HepG2 (cell line): Measurements from ENCODE around the gene SMARCA4. TPM values are rescaled to one million over a fixed set of nuclear protein-coding genes. Genes with fewer than 3 reads are reported as not detected.
A peak's percentile ranks its signal among the peaks of the same experiment; 100 is the strongest.

Experiments used
- ATAC-seq: fragments of 200-7000 bp; cut with Tn5 transposase; 3 replicates; pipeline ENCODE4 v1.9.1; 2020; ENCODE audit warnings: mild to moderate bottlenecking, moderate library complexity
- BruUV-seq: library from RNA; stranded (reverse); fragments of 400-500 nt; replicated peaks from 2 replicates; lab custom pipeline; 2021; lab: Mats Ljungman, UMichigan
- CTCF ChIA-PET: fragments of 300-600 bp; formaldehyde crosslinking; extraction: SDS; loops from one replicate; lab custom pipeline; 2021; ENCODE audit warnings: low total read pairs, inconsistent platforms, low intra/inter-chr PET ratio; lab: Yijun Ruan, JAX
- POLR2A ChIA-PET: fragments of 350-600 bp; sonication (Branson Sonifier 250); formaldehyde crosslinking; loops from one replicate; lab custom pipeline; 2020; ENCODE audit warnings: antibody characterized with exemption, inconsistent platforms; lab: Yijun Ruan, JAX
- DNase-seq: peaks from one replicate; pipeline ENCODE4 v3.0.0-alpha.2; 2015; ENCODE audit warnings: low spot score
- FAIRE-seq: peaks from 3 replicates; lab custom pipeline; 2011; peaks lifted over from hg19 to GRCh38; lab: Jason Lieb, UNC
- H2AFZ ChIP-seq: one replicate; pipeline ENCODE4 v1.6.1; 2011; ENCODE audit warnings: low read length, inconsistent platforms
- H3K27ac ChIP-seq: fragments of 300-600 bp; 3 replicates; pipeline ENCODE4 v1.8.0; 2011; ENCODE audit warnings: mixed run types, mild to moderate bottlenecking, mixed read lengths, low read length, inconsistent platforms; ENCODE audit not compliant: insufficient read depth; ENCODE audit errors: extremely low read length
- H3K27me3 ChIP-seq, 2 experiments: fragments of 200-600 bp in 1 of 2; 2 replicates in 1 of 2; 3 replicates in 1 of 2; pipeline versions ENCODE4 v1.6.0 to v1.8.0; 2011; ENCODE audit warnings: low read length in 2 of 2, mild to moderate bottlenecking in 2 of 2, moderate library complexity in 2 of 2, inconsistent platforms in 1 of 2; ENCODE audit not compliant: insufficient read depth in 2 of 2, control insufficient read depth in 1 of 2
- H3K36me3 ChIP-seq, 2 experiments: fragments of 200-600 bp in 1 of 2; replicated peaks in 1 of 2; 2 replicates in 1 of 2; 3 replicates in 1 of 2; pipeline versions ENCODE4 v1.5.1 to v1.8.0; 2011; ENCODE audit warnings: low read length in 2 of 2, inconsistent platforms in 1 of 2; ENCODE audit not compliant: insufficient read depth in 2 of 2, control insufficient read depth in 1 of 2
- H3K4me1 ChIP-seq: 2 replicates; pipeline ENCODE4 v1.5.1; 2012; ENCODE audit warnings: low read length, inconsistent platforms; ENCODE audit not compliant: insufficient read depth
- H3K4me2 ChIP-seq: 2 replicates; pipeline ENCODE4 v1.6.0; 2011; ENCODE audit warnings: low read depth, low read length, inconsistent platforms
- H3K4me3 ChIP-seq, 3 experiments: fragments of 200-600 bp in 1 of 3; sonication (generic), shearing (Covaris generic) in 1 of 3; replicated peaks in 1 of 3; 2 replicates each; pipeline ENCODE4 v1.5.1; 2011 to 2016; ENCODE audit warnings: low read length in 3 of 3, inconsistent platforms in 2 of 3, low read depth in 2 of 3, mild to moderate bottlenecking in 2 of 3, control low read depth in 1 of 3, mixed read lengths in 1 of 3; ENCODE audit not compliant: insufficient read depth in 1 of 3
- H3K79me2 ChIP-seq: one replicate; pipeline ENCODE4 v1.6.1; 2011; ENCODE audit warnings: low read length, inconsistent platforms; ENCODE audit not compliant: insufficient read depth
- H3K9ac ChIP-seq: 2 replicates; pipeline ENCODE4 v1.6.0; 2011; ENCODE audit warnings: mild to moderate bottlenecking, low read depth, low read length, inconsistent platforms; ENCODE audit not compliant: insufficient read depth
- H3K9me3 ChIP-seq: 2 replicates; pipeline ENCODE4 v1.5.1; 2012; ENCODE audit warnings: mild to moderate bottlenecking, low read length
- H4K20me1 ChIP-seq: 2 replicates; pipeline ENCODE4 v1.6.0; 2011; ENCODE audit warnings: inconsistent platforms, mild to moderate bottlenecking, low read length, moderate library complexity; ENCODE audit not compliant: insufficient read depth
- ARID2 ChIP-seq: sonication (generic); formaldehyde crosslinking; IDR thresholded peaks from 2 replicates; pipeline ENCODE4 v1.8.1; 2022; ENCODE audit warnings: mild to moderate bottlenecking, missing genetic modification reagents, borderline replicate concordance
- CSRNP1 ChIP-seq: sonication (generic); formaldehyde crosslinking; IDR thresholded peaks from 2 replicates; pipeline ENCODE4 v1.8.1; 2023; ENCODE audit warnings: mild to moderate bottlenecking, missing genetic modification reagents
- ERF ChIP-seq: IDR thresholded peaks from 2 replicates; pipeline ENCODE4 v1.6.1; 2018; ENCODE audit warnings: missing biosample characterization, missing genetic modification reagents
- HOXD1 ChIP-seq: sonication (generic); formaldehyde crosslinking; IDR thresholded peaks from 2 replicates; pipeline ENCODE4 v1.5.0; 2020; ENCODE audit warnings: missing genetic modification reagents
- POLR2AphosphoS5 ChIP-seq: IDR thresholded peaks from 2 replicates; pipeline ENCODE4 v1.6.1; 2012; ENCODE audit warnings: low read depth, low read length
- SIN3A ChIP-seq: IDR thresholded peaks from 2 replicates; pipeline ENCODE4 v1.6.1; 2011; ENCODE audit warnings: low read depth, mild to moderate bottlenecking, control low read depth, low read length, borderline replicate concordance
- TERF1 ChIP-seq: sonication (generic); formaldehyde crosslinking; IDR thresholded peaks from 2 replicates; pipeline ENCODE4 v1.8.0; 2022; ENCODE audit warnings: mild to moderate bottlenecking, missing genetic modification reagents, moderate library complexity
- ZBTB21 ChIP-seq: sonication (generic); formaldehyde crosslinking; IDR thresholded peaks from 2 replicates; pipeline ENCODE4 v1.4.0; 2020; ENCODE audit warnings: missing genetic modification reagents
- ZKSCAN5 ChIP-seq: sonication (generic); formaldehyde crosslinking; IDR thresholded peaks from 2 replicates; pipeline ENCODE4 v1.5.1; 2020; ENCODE audit warnings: mild to moderate bottlenecking, missing genetic modification reagents
- ZNF276 ChIP-seq: sonication (generic); formaldehyde crosslinking; IDR thresholded peaks from 2 replicates; pipeline ENCODE4 v1.4.0; 2020; ENCODE audit warnings: mild to moderate bottlenecking, low read depth, missing genetic modification reagents
- ZNF317 ChIP-seq: sonication (generic); formaldehyde crosslinking; IDR thresholded peaks from 2 replicates; pipeline ENCODE4 v1.5.0; 2020; ENCODE audit warnings: mild to moderate bottlenecking, missing genetic modification reagents
- ZNF350 ChIP-seq: sonication (generic); formaldehyde crosslinking; IDR thresholded peaks from 2 replicates; pipeline ENCODE4 v1.4.0; 2020; ENCODE audit warnings: mild to moderate bottlenecking, low read depth, missing genetic modification reagents, borderline replicate concordance
- ZNF354B ChIP-seq: sonication (generic); formaldehyde crosslinking; IDR thresholded peaks from 2 replicates; pipeline ENCODE4 v1.8.0; 2022; ENCODE audit warnings: mild to moderate bottlenecking, missing genetic modification reagents
- ZNF512B ChIP-seq: sonication (generic); formaldehyde crosslinking; IDR thresholded peaks from 2 replicates; pipeline ENCODE4 v1.5.1; 2020; ENCODE audit warnings: missing genetic modification reagents, mild to moderate bottlenecking, borderline replicate concordance
- ZNF850 ChIP-seq: sonication (generic); formaldehyde crosslinking; conservative IDR thresholded peaks from 2 replicates; pipeline ENCODE4 v1.9.0; 2021; ENCODE audit warnings: mild to moderate bottlenecking, missing genetic modification reagents
- WGBS: methylation state at CpG from one replicate; pipeline ENCODE4 v1.1.6; 2017; ENCODE audit warnings: low lambda C conversion rate; 5-methylcytosine and 5-hydroxymethylcytosine counted together
- in situ Hi-C: cut with HindIII; loops from 2 replicates; pipeline ENCODE4 v1.10.0; 2017; ENCODE audit warnings: low pct_unique_long_range_greater_than_20kb; ENCODE audit not compliant: extremely low pct_ligation_motif_present
- intact Hi-C: fragments of 100-400 bp; cut with micrococcal nuclease; formaldehyde crosslinking; loops from one replicate; pipeline ENCODE4 v1.10.0; 2022; ENCODE audit not compliant: unreplicated experiment
- polyA plus RNA-seq, 8 experiments: library from polyadenylated mRNA; depleted of rRNA in 3 of 8; stranded (reverse) in 7 of 8; unstranded in 1 of 8; fragments of >200 nt; fragmentation: Illumina TruSeq in 4 of 8; extraction: Trizol in 4 of 8; gene quantifications; 2 replicates each; pipeline versions ENCODE4 v1.2.1 to v1.2.3, GENCODE V29; 2011 to 2016; ENCODE audit warnings: low read depth in 4 of 8, missing spikeins in 1 of 8, mixed read lengths in 1 of 8; ENCODE audit not compliant: insufficient read depth in 1 of 8
- total RNA-seq, 5 experiments: library from RNA; depleted of rRNA; stranded (reverse); fragments of >200 nt; fragmentation: Illumina TruSeq; extraction: Trizol; gene quantifications; 2 replicates each; pipeline ENCODE4 v1.2.3, GENCODE V29; 2016; ENCODE audit warnings: low read depth in 1 of 5

The SMARCA4 gene
- total and polyA plus RNA-seq, 2 of the 13 experiments (the other 11 are each of a cell fraction or from before 2014, with no cell fraction given), result 25.4 to 45.9 TPM

- intact Hi-C loops, result loop anchor here (10.0 kb wide), 1 partner anchor 53 kb away; the partner anchor contains the start of gene CARM1
- FAIRE-seq (no peak), ATAC-seq (peak; percentile 50), DNase-seq (no peak)
- Histone ChIP-seq H3K9ac (peak overlapping the region; percentile 93), H2AFZ (no peak overlapping the region), H3K4me2 (peak overlapping the region; percentile 77), H3K36me3 (peaks cover 11 to 17% of the 10 kb centered on the region in 2 experiments; a peak in 4 of 5 replicates), H3K9me3 (no peaks in the 10 kb centered on the region), H4K20me1 (no peaks in the 10 kb centered on the region), H3K79me2 (peaks cover 31% of the 10 kb centered on the region), H3K4me3 (peak overlapping the region; percentile 90 to 99 (median 96)), H3K4me1 (peaks cover 24% of the 10 kb centered on the region), H3K27me3 (no peaks in the 10 kb centered on the region; a peak in 1 of 5 replicates), H3K27ac (peak overlapping the region; percentile 83)
- ChIA-PET CTCF (no interaction called here), POLR2A (interaction anchor here (0.6 to 1.3 kb wide), 3 partner anchors 9 to 59 kb away, joined by 3 read pairs; no protein-coding TSS in a partner anchor)
- in situ Hi-C loops, result no loop called here
- BruUV-seq, result TSS peak; percentile 63
- 0% methylated on average over 1 of the region's 47 CpGs for WGBS
- TF ChIP-seq SIN3A (0 out of 2 replicates have a peak, but pooled peaks have one; percentile 36), ZNF512B (CRISPR knock-in tag) (no peak), ZNF850 (0 out of 2 replicates have a peak, but pooled peaks have one; percentile 7), HOXD1 (CRISPR knock-in tag) (no peak), TERF1 (CRISPR knock-in tag) (0 out of 2 replicates have a peak, but pooled peaks have one; percentile 53), ZKSCAN5 (no peak), ZBTB21 (CRISPR knock-in tag) (no peak), POLR2AphosphoS5 (no peak), ZNF317 (CRISPR knock-in tag) (no peak), ZNF350 (0 out of 2 replicates have a peak, but pooled peaks have one; percentile 3), ZNF354B (CRISPR knock-in tag) (0 out of 2 replicates have a peak, but pooled peaks have one; percentile 34), CSRNP1 (peak; percentile 27; the same call in 1 of the 2 replicates), ZNF276 (CRISPR knock-in tag) (0 out of 2 replicates have a peak, but pooled peaks have one; percentile 21), ARID2 (CRISPR knock-in tag) (no peak; the same call in 1 of the 2 replicates), ERF (CRISPR knock-in tag) (peak; percentile 4; the same call in 1 of the 2 replicates)
These were observed 32.9 kb upstream of the SMARCA4 start for GRCh38 chr19:10927730-10928562.
